ENCODE measurements around the gene SSTR3. TPM values are rescaled to one million over a fixed set of nuclear protein-coding genes. Genes with fewer than 3 reads are reported as not detected.

SSTR3 gene
- total and polyA plus RNA-seq, 4 donors = not detected

DNA sequence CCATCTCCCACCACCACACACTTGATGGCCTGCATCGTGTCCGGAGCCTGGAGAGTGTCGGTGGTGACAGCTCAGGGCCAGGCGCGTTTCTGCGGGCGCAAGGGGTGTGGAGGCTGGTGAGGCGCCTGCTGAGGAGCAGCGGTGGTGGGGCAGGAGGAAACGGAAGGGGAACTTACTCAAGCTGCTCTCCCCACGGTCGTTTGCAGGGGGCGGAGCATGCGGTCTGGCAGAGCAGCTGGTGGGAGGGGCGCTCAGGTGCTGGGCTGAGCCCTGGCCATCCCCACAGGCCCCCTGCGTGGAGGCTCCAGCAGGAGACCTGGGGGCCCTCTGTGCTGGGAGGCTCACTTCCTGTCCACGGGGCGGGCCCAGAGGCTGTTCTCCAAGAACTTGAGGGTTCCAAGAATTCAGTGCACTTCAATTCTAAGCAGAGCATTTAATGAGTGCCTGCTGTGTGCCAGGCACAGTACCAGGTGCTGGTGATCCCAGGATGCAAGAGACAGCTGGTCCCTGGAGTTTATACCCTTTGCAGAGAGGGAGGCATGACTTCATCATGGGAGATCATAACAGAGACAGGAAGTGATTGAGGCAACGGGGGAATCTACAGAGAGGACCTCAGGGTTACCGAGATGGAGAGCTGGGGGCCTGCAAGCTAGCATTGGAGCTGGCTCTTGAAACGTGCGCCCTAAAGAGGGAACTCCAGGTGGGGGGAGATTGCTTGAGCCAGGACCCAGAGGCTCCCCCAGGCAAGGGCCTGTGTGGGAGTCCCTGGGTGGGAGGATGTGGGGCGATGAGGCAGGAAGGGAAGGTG lies 32.0 kb upstream of the SSTR3 start, which contains the start of gene RAC2:
Gene RAC2 (minus strand): TSS at position 156 of the 808 bp plus-strand sequence. CDS start 121 bp downstream, at position 35.
- intact Hi-C loops (cut with DNase I) = no loop called here
- no peaks in the 10 kb centered on the region for H3K36me3 ChIP-seq (ENCODE audit: control insufficient read depth in 1 of 2, insufficient read depth in 2 of 2, low read length in 1 of 2)
- no peaks in the 10 kb centered on the region for H3K9me3 ChIP-seq (ENCODE audit: control insufficient read depth, low read length)
- peak; percentile 83 to 88 for DNase-seq
- H3K27ac ChIP-seq (ENCODE audit: low read depth in 1 of 2, low read length in 2 of 2) = no peak within 1 kb of the TSS
- 18 to 23% methylated on average over 23 of the region's 23 CpGs for WGBS, 2 donors
- no peaks in the 10 kb centered on the region for H3K27me3 ChIP-seq (ENCODE audit: control insufficient read depth in 1 of 2, insufficient read depth in 2 of 2, low read length in 1 of 2)
- no peak within 1 kb of the TSS for H3K4me3 ChIP-seq (ENCODE audit: low read length in 2 of 2)
- peak; percentile 44 for ATAC-seq (ENCODE audit: low FRiP score)
- no peaks in the 10 kb centered on the region for H3K4me1 ChIP-seq (ENCODE audit: control insufficient read depth in 1 of 2, insufficient read depth in 2 of 2, low read length in 2 of 2)

DNA sequence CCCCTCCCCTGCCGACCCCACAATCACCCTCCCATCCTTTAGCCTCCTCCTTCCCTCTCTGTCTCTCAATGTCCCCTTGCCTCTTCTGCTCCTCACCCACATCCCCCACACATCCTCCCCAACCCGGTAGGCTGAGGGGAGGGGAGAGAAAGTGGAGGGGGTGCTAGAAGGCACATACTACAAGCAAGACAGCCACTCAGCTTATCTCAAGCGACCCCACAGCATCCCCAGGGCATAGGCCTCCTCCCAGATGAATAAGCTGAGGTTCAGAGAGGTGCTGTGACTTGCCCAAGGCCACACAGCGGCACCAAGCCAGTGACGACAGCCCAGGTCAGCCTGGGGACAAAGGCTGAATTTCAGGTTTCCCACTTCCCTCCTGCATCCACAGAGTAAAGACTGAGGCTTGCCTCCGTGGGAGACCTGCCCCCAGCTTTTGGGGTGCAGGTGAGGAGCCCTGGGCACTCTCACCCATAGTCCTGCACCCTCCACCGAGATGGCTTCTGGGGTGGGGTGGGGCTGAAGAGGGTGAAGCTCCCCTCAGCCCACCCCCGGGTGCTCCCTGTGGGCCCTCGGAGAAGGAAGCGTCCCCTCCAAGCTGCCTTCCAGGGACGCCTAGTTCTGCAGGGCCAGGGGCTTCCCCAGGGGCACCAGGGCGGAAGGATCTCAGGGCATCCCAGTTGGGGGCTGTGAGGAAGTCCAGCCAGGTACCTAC lies 31.3 kb upstream of the SSTR3 start:
- no peaks in the 10 kb centered on the region for H3K27me3 ChIP-seq (ENCODE audit: control insufficient read depth in 1 of 2, insufficient read depth in 2 of 2, low read length in 1 of 2)
- H3K9me3 ChIP-seq (ENCODE audit: control insufficient read depth, low read length) = no peaks in the 10 kb centered on the region
- 54 to 57% methylated on average over 11 to 12 of the region's 12 CpGs for WGBS, 2 donors
- H3K4me1 ChIP-seq (ENCODE audit: control insufficient read depth in 1 of 2, insufficient read depth in 2 of 2, low read length in 2 of 2) = no peaks in the 10 kb centered on the region
- no peak overlapping the region for H3K4me3 ChIP-seq (ENCODE audit: low read length in 2 of 2)
- intact Hi-C loops (cut with DNase I) = no loop called here
- no peak overlapping the region for H3K27ac ChIP-seq (ENCODE audit: low read depth in 1 of 2, low read length in 2 of 2)
- DNase-seq = no peak
- no peaks in the 10 kb centered on the region for H3K36me3 ChIP-seq (ENCODE audit: control insufficient read depth in 1 of 2, insufficient read depth in 2 of 2, low read length in 1 of 2)
- no peak for ATAC-seq (ENCODE audit: low FRiP score)

DNA sequence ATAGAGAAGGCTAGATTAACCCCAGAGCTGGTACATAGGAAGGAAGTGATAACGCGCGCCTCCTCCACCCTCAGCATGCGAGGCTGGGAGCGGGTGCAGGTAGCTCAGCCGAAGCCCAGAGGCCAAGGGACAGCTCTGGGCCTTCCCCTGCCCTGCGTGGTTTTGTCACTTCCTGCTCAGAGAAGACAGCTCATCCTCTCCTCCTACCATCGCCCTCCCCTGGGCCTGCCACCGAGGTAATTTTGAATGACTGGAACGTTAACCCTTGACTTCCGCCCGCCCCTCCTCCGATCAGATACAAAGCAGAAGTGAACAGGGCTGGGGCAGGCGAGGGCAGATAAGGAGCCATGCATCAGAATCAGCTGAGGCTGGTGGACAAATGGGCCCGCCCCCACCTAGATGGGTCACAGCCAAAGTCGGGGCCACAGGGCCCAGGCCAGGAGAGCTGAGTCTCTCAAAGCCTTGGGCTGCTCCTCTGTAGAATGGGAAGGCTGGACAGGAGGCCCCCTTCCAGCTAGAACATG lies 30.2 kb upstream of the SSTR3 start:
- peak in 1 of 2 donors; percentile 81 for DNase-seq
- no peak overlapping the region for H3K4me3 ChIP-seq (ENCODE audit: low read length in 2 of 2)
- WGBS, 2 donors = 35 to 48% methylated on average over 16 of the region's 16 CpGs
- ATAC-seq (ENCODE audit: low FRiP score) = peak; percentile 60
- H3K36me3 ChIP-seq (ENCODE audit: control insufficient read depth in 1 of 2, insufficient read depth in 2 of 2, low read length in 1 of 2) = no peaks in the 10 kb centered on the region
- H3K27ac ChIP-seq (ENCODE audit: low read depth in 1 of 2, low read length in 2 of 2) = no peak overlapping the region
- H3K4me1 ChIP-seq (ENCODE audit: control insufficient read depth in 1 of 2, insufficient read depth in 2 of 2, low read length in 2 of 2) = no peaks in the 10 kb centered on the region
- intact Hi-C loops (cut with DNase I) = no loop called here
- no peaks in the 10 kb centered on the region for H3K27me3 ChIP-seq (ENCODE audit: control insufficient read depth in 1 of 2, insufficient read depth in 2 of 2, low read length in 1 of 2)
- no peaks in the 10 kb centered on the region for H3K9me3 ChIP-seq (ENCODE audit: control insufficient read depth, low read length)

DNA sequence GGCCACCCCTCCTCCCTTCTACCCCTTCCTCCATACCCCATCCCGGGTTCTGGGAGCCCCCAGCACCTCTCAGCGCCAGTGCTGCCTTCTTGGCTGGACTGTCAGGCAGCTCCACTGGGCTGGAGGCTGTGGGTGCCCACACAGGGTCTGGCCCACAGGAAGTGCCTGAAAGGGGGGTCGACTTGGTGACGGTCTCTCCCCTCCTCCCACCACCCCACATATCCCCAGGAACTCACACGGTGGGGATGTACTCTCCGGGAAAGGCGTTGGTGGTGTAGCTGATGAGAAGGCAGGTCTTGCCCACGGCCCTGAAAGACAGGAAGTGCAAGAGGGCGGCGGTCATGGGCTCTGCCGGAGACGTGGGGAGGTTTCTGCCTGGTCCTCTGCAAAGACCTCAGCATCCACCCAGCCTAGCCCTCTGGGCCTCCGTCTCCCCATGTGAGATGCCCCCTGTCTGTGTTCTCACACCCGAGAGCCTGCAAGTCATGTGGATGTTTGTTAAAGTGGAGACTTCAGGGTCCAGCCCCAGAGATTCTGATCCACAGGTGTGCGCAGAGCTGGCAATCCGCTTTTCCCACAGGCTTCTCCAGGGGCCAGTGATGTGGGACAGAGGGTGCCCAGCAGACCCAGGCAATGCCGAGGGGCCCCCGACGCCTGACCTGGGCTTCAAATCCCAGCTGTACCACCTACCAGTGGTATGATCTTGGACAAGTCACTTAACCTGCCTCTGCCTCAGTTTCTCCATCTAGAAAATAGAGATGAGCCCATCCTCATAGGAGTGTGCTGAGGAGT lies 29.3 kb upstream of the SSTR3 start:
- Histone ChIP-seq H3K4me1 (ENCODE audit: control insufficient read depth in 1 of 2, insufficient read depth in 2 of 2, low read length in 2 of 2) (no peaks in the 10 kb centered on the region), H3K27ac (ENCODE audit: low read depth in 1 of 2, low read length in 2 of 2) (no peak overlapping the region), H3K36me3 (ENCODE audit: control insufficient read depth in 1 of 2, insufficient read depth in 2 of 2, low read length in 1 of 2) (no peaks in the 10 kb centered on the region), H3K4me3 (ENCODE audit: low read length in 2 of 2) (no peak overlapping the region), H3K27me3 (ENCODE audit: control insufficient read depth in 1 of 2, insufficient read depth in 2 of 2, low read length in 1 of 2) (no peaks in the 10 kb centered on the region), H3K9me3 (ENCODE audit: control insufficient read depth, low read length) (no peaks in the 10 kb centered on the region)
- ATAC-seq (ENCODE audit: low FRiP score) (no peak), DNase-seq (peak in 1 of 2 donors; percentile 52)
- intact Hi-C loops (cut with DNase I) = no loop called here
- 43 to 44% methylated on average over 19 of the region's 19 CpGs for WGBS, 2 donors

DNA sequence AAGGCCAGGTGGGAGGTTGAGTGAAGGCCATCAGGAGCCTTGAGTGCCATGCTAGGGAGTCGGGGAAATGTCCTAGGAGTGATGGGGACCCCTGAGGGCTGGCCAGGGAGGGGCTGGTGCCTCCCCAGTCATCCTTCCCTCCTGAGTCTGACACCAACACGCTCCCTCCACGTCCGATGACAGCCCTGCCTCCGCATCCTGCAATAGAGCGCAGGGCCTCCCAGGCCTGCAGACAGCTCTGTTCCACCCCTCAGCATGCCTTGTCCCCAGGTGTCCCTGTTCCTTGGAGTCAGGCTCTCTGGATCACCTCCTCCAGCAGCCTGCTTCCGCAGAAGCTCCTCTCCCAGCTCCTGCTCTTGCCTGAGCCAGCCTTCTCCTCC lies 28.7 kb upstream of the SSTR3 start:
- Histone ChIP-seq H3K9me3 (ENCODE audit: control insufficient read depth, low read length) (no peaks in the 10 kb centered on the region), H3K4me1 (ENCODE audit: control insufficient read depth in 1 of 2, insufficient read depth in 2 of 2, low read length in 2 of 2) (no peaks in the 10 kb centered on the region), H3K27ac (ENCODE audit: low read depth in 1 of 2, low read length in 2 of 2) (no peak overlapping the region), H3K4me3 (ENCODE audit: low read length in 2 of 2) (no peak overlapping the region), H3K36me3 (ENCODE audit: control insufficient read depth in 1 of 2, insufficient read depth in 2 of 2, low read length in 1 of 2) (no peaks in the 10 kb centered on the region), H3K27me3 (ENCODE audit: control insufficient read depth in 1 of 2, insufficient read depth in 2 of 2, low read length in 1 of 2) (no peaks in the 10 kb centered on the region)
- intact Hi-C loops (cut with DNase I) = no loop called here
- 76 to 78% methylated on average over 7 of the region's 7 CpGs for WGBS, 2 donors
- no peak for ATAC-seq (ENCODE audit: low FRiP score)
- peak in 1 of 2 donors; percentile 36 for DNase-seq

DNA sequence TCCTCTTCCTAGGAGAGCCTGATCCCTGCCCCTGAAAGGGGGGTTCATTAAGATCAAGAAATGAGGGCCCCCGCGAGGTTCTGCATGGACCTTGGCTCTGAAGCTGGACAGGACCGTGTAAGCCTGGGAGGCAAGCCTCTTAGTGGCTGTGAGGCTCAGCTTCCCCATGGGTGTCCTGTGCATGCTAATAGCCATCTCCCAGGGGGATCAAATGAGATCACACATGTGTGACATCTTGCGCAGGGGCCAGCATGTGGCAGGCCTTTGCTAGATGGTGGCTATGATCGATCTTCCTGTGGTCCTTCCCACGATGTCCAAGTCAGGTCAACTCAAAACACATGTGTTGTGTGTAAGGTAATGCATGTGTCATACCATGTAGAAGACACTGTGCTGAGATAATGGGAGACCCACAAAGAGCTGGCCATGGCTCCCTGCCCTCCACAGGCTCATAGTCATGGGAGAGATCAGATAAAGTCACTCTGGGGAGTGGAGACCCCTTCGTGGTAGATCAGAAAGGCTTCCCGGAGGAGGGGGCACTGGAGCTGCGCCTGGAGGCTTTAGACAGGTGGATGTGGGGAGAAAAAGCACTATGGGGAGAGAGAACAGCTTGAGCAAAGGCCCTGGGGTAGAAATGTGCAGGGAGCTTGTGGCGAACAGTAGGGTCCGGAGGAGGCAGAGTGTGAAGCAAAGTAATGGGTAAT lies 28.1 kb upstream of the SSTR3 start:
- Histone ChIP-seq H3K9me3 (ENCODE audit: control insufficient read depth, low read length) (no peaks in the 10 kb centered on the region), H3K4me3 (ENCODE audit: low read length in 2 of 2) (no peak overlapping the region), H3K27me3 (ENCODE audit: control insufficient read depth in 1 of 2, insufficient read depth in 2 of 2, low read length in 1 of 2) (no peaks in the 10 kb centered on the region), H3K27ac (ENCODE audit: low read depth in 1 of 2, low read length in 2 of 2) (no peak overlapping the region), H3K4me1 (ENCODE audit: control insufficient read depth in 1 of 2, insufficient read depth in 2 of 2, low read length in 2 of 2) (no peaks in the 10 kb centered on the region), H3K36me3 (ENCODE audit: control insufficient read depth in 1 of 2, insufficient read depth in 2 of 2, low read length in 1 of 2) (no peaks in the 10 kb centered on the region)
- intact Hi-C loops (cut with DNase I) = no loop called here
- 68 to 72% methylated on average over 11 of the region's 11 CpGs for WGBS, 2 donors
- ATAC-seq (ENCODE audit: low FRiP score) = no peak
- peak; percentile 26 to 67 for DNase-seq

DNA sequence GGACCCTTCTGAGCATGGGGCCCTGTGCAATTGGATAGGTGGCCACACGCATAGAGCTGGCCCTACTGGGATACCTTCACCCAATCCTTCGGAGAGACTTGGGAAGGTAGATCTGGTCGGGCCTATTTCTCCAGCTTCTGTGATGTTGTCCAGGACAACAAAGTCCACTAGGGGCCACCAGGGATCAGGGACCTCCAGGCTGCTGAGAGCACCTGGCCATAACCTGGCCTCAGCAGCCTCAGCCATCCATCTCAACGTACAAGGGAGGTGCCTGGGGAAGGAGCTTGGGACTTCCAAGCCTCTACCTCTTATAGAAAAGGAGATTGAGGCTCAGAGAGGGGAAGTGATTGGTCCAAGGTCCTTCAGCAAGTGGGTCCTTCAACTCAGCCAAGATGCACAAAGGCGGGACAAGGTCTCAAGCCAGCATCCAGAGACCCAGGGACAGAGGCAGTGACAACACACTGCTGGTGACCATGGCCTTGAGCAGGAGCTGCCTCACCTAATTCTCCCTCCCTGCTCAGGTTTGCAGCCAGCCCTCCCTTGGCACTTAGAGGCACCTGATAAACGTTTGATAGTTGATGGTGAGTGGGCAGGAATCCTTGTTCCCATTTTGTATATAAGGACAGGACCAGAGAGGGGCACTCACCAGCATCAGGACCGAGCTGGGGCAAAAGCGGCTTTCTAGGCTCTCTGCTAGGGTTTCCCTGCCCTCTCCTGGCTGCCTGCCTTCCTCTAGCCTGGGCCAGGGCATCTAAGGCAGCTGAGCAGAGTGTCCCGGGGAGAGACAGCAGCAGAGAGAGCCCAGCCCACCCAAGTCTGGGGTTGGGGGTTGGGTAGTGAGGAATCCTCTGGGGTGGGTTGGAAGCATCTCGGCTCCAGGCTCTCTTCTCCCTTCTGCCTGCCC lies 27.3 kb upstream of the SSTR3 start:
- DNase-seq = peak; percentile 24 to 47
- WGBS, 2 donors = 58 to 59% methylated on average over 10 of the region's 10 CpGs
- H3K27me3 ChIP-seq (ENCODE audit: control insufficient read depth in 1 of 2, insufficient read depth in 2 of 2, low read length in 1 of 2) = no peaks in the 10 kb centered on the region

More for the DNA sequence above, 27.3 kb upstream of the SSTR3 start:
- Histone ChIP-seq H3K4me3 (ENCODE audit: low read length in 2 of 2) (no peak overlapping the region), H3K9me3 (ENCODE audit: control insufficient read depth, low read length) (no peaks in the 10 kb centered on the region), H3K36me3 (ENCODE audit: control insufficient read depth in 1 of 2, insufficient read depth in 2 of 2, low read length in 1 of 2) (no peaks in the 10 kb centered on the region), H3K27ac (ENCODE audit: low read depth in 1 of 2, low read length in 2 of 2) (no peak overlapping the region), H3K4me1 (ENCODE audit: control insufficient read depth in 1 of 2, insufficient read depth in 2 of 2, low read length in 2 of 2) (no peaks in the 10 kb centered on the region)
- no peak for ATAC-seq (ENCODE audit: low FRiP score)
- intact Hi-C loops (cut with DNase I) = no loop called here
